Measurements from ENCODE around the gene CCSER1. TPM values are rescaled to one million over a fixed set of nuclear protein-coding genes. Genes with fewer than 3 reads are reported as not detected.

Gene CCSER1
- total RNA-seq, 1 donor from 2014 or later, result 8.4 TPM

- H3K4me3 ChIP-seq, result no peak overlapping the region
- DNase-seq, result no peak
- intact Hi-C loops (cut with DNase I), result no loop called here
Measured at GRCh38 chr4:90926957-90927356, 799.8 kb downstream of the CCSER1 start.

GRCh38 chr4:90943311-90943710, 816.1 kb downstream of the CCSER1 start:
- H3K27ac ChIP-seq, result no peak overlapping the region
- no peak for TF ChIP-seq CTCF (IDR thresholded peaks at IDR 0.05)
- H3K4me1 ChIP-seq, result no peaks in the 10 kb centered on the region
- H3K36me3 ChIP-seq, result no peaks in the 10 kb centered on the region
- H3K27me3 ChIP-seq (ENCODE audit: low read depth), result no peaks in the 10 kb centered on the region
- intact Hi-C loops (cut with DNase I), result no loop called here
- DNase-seq (no peak), ATAC-seq (no peak)
- no peaks in the 10 kb centered on the region for H3K9me3 ChIP-seq
- H3K4me3 ChIP-seq, result no peak overlapping the region

More at GRCh38 chr4:90926957-90927356, 799.8 kb downstream of the CCSER1 start:
- Histone ChIP-seq H3K4me1 (no peaks in the 10 kb centered on the region), H3K27me3 (ENCODE audit: low read depth) (no peaks in the 10 kb centered on the region), H3K36me3 (no peaks in the 10 kb centered on the region), H3K27ac (no peak overlapping the region), H3K9me3 (no peaks in the 10 kb centered on the region)
- ATAC-seq, result no peak
- no peak for TF ChIP-seq CTCF (IDR thresholded peaks at IDR 0.05)

GRCh38 chr4:90946945-90947344, 819.8 kb downstream of the CCSER1 start:
- intact Hi-C loops (cut with DNase I), result no loop called here
- no peak overlapping the region for H3K4me3 ChIP-seq
- no peak overlapping the region for H3K27ac ChIP-seq
- H3K9me3 ChIP-seq, result no peaks in the 10 kb centered on the region
- H3K4me1 ChIP-seq, result no peaks in the 10 kb centered on the region
- no peaks in the 10 kb centered on the region for H3K27me3 ChIP-seq (ENCODE audit: low read depth)
- TF ChIP-seq CTCF (IDR thresholded peaks at IDR 0.05), result no peak
- ATAC-seq (no peak), DNase-seq (no peak)
- no peaks in the 10 kb centered on the region for H3K36me3 ChIP-seq

DNA sequence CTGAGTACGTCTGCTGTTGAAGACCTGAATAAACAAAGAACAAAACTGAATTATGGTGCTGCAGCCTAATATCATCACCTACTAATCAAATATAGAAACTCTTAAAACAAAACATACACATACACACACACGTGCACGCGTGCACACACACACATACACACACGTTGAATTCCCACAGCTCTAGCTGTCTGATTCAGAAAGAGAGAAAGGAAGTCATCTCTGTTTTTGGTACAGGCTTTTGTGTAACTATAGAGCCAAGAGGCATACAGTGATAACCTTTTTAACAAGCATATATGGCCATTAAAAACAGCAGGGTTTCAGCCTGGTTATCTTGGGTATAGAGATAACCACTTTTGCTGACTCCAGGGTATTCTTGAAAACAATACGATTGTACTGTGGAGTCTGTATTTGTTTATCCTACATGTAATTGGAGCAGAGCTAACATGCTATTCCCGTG, 823.2 kb downstream of the CCSER1 start:
- intact Hi-C loops (cut with DNase I), result no loop called here
- no peak for DNase-seq

DNA sequence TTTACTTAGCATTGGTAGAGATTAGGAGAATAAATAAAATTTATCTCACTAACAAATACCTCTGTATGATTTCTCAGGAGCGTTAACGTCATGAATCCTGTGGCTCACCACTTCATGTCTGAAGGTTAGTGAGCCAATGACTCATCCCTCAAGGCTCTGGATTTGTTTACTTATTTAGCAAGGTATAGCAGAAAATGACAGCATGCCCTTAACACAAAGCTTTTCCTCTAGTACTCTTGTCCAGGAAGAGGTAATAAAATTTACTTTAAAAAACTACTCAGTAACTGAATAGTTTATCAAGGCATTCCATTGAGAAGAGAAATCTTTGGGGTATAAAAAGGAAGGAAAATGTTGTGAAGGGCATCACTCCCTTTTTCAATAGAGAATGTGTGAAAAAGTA, 823.8 kb downstream of the CCSER1 start:
- intact Hi-C loops (cut with DNase I), result no loop called here
- Histone ChIP-seq H3K27ac (no peak overlapping the region), H3K27me3 (ENCODE audit: low read depth) (no peaks in the 10 kb centered on the region), H3K4me3 (no peak overlapping the region), H3K36me3 (no peaks in the 10 kb centered on the region), H3K4me1 (no peaks in the 10 kb centered on the region), H3K9me3 (no peaks in the 10 kb centered on the region)
- no peak for TF ChIP-seq CTCF (IDR thresholded peaks at IDR 0.05)
- DNase-seq, result no peak
- peak; percentile 52 to 93 for ATAC-seq

More for the DNA sequence above, 823.2 kb downstream of the CCSER1 start:
- Histone ChIP-seq H3K4me3 (no peak overlapping the region), H3K9me3 (no peaks in the 10 kb centered on the region), H3K27ac (no peak overlapping the region), H3K36me3 (no peaks in the 10 kb centered on the region), H3K27me3 (ENCODE audit: low read depth) (no peaks in the 10 kb centered on the region), H3K4me1 (no peaks in the 10 kb centered on the region)
- ATAC-seq, result peak in 1 of 2 donors; percentile 50
- no peak for TF ChIP-seq CTCF (IDR thresholded peaks at IDR 0.05)
